Mesenchymal stem cell (in vitro differentiated cells and primary cell): ENCODE measurements around the gene LIMK1.

Experiments
- DNase-seq: peaks from one replicate; pipeline ENCODE4 v3.0.0-alpha.2; 2013
- H2AFZ ChIP-seq: one replicate; pipeline ENCODE4 v1.6.1; 2013; ENCODE audit warnings: low read depth, mild to moderate bottlenecking, control low read depth, inconsistent platforms, low read length, moderate library complexity
- H2AK5ac ChIP-seq: 2 replicates; pipeline ENCODE4 v1.6.1; 2013; ENCODE audit warnings: low read length, moderate library complexity, mild to moderate bottlenecking, inconsistent platforms; ENCODE audit not compliant: severe bottlenecking
- H2BK120ac ChIP-seq: one replicate; pipeline ENCODE4 v1.6.1; 2013; ENCODE audit warnings: low read depth, mild to moderate bottlenecking, inconsistent platforms, low read length, moderate library complexity
- H2BK12ac ChIP-seq, 2 experiments: one replicate each; pipeline ENCODE4 v1.6.1; 2013; ENCODE audit warnings: inconsistent platforms in 2 of 2, low read length in 2 of 2, mild to moderate bottlenecking in 2 of 2, moderate library complexity in 2 of 2, control low read depth in 1 of 2
- H2BK15ac ChIP-seq: one replicate; pipeline ENCODE4 v1.6.1; 2013; ENCODE audit warnings: mild to moderate bottlenecking, low read depth, inconsistent platforms; ENCODE audit not compliant: poor library complexity, severe bottlenecking
- H2BK5ac ChIP-seq: 2 replicates; pipeline ENCODE4 v1.6.1; 2013; ENCODE audit warnings: low read depth, mild to moderate bottlenecking, low read length, control low read depth, inconsistent platforms; ENCODE audit not compliant: poor library complexity, severe bottlenecking
- H3K14ac ChIP-seq, 2 experiments: one replicate each; pipeline ENCODE4 v1.6.1; 2013; ENCODE audit warnings: inconsistent platforms in 2 of 2, low read length in 2 of 2, control low read depth in 1 of 2, mild to moderate bottlenecking in 1 of 2, moderate library complexity in 1 of 2
- H3K18ac ChIP-seq, 2 experiments: one replicate each; pipeline ENCODE4 v1.6.1; 2013; ENCODE audit warnings: inconsistent platforms in 2 of 2, low read length in 2 of 2, control low read depth in 1 of 2, low read depth in 1 of 2, mild to moderate bottlenecking in 1 of 2
- H3K23ac ChIP-seq, 2 experiments: one replicate each; pipeline ENCODE4 v1.6.1; 2013; ENCODE audit warnings: inconsistent platforms in 2 of 2, low read length in 2 of 2, mild to moderate bottlenecking in 2 of 2, moderate library complexity in 2 of 2, control low read depth in 1 of 2
- H3K27ac ChIP-seq: 2 replicates; pipeline ENCODE4 v1.5.1; 2013; ENCODE audit warnings: mild to moderate bottlenecking, moderate library complexity, low read length, control low read depth, inconsistent platforms; ENCODE audit not compliant: poor library complexity, severe bottlenecking
- H3K27me3 ChIP-seq, 2 experiments: 2 replicates each; pipeline versions ENCODE4 v1.6.1 to v1.7.0; 2013; ENCODE audit warnings: low read length in 2 of 2, mild to moderate bottlenecking in 2 of 2, moderate library complexity in 2 of 2, control low read depth in 1 of 2, inconsistent platforms in 1 of 2; ENCODE audit not compliant: control insufficient read depth in 1 of 2, insufficient read depth in 1 of 2
- H3K36me3 ChIP-seq, 2 experiments: 2 replicates each; pipeline versions ENCODE4 v1.6.1 to v1.7.0; 2013; ENCODE audit warnings: low read length in 2 of 2, control low read depth in 1 of 2, inconsistent platforms in 1 of 2, low read depth in 1 of 2, mild to moderate bottlenecking in 1 of 2; ENCODE audit not compliant: insufficient read depth in 2 of 2, control insufficient read depth in 1 of 2
- H3K4ac ChIP-seq, 2 experiments: one replicate each; pipeline ENCODE4 v1.6.1; 2013; ENCODE audit warnings: inconsistent platforms in 2 of 2, low read length in 2 of 2, mild to moderate bottlenecking in 2 of 2, moderate library complexity in 2 of 2, control low read depth in 1 of 2, low read depth in 1 of 2
- H3K4me1 ChIP-seq: 2 replicates; pipeline ENCODE4 v1.6.1; 2013; ENCODE audit warnings: low read depth, low read length, control low read depth; ENCODE audit not compliant: control insufficient read depth, insufficient read depth
- H3K4me2 ChIP-seq: 2 replicates; pipeline ENCODE4 v1.6.1; 2013; ENCODE audit warnings: low read length, mild to moderate bottlenecking, inconsistent platforms; ENCODE audit not compliant: poor library complexity, severe bottlenecking
- H3K4me3 ChIP-seq, 2 experiments: 2 replicates each; pipeline versions ENCODE4 v1.5.1 to v1.7.0; 2013; ENCODE audit warnings: low read length in 2 of 2, mild to moderate bottlenecking in 2 of 2, control low read depth in 1 of 2, low read depth in 1 of 2; ENCODE audit not compliant: insufficient read depth in 1 of 2
- H3K79me1 ChIP-seq: replicated peaks from 2 replicates; pipeline ENCODE4 v1.6.1; 2013; ENCODE audit warnings: mild to moderate bottlenecking, control low read depth, low read length, inconsistent platforms; ENCODE audit not compliant: poor library complexity, severe bottlenecking
- H3K9ac ChIP-seq: 2 replicates; pipeline ENCODE4 v1.7.0; 2013; ENCODE audit warnings: mild to moderate bottlenecking, low read length, moderate library complexity
- H3K9me3 ChIP-seq: 2 replicates; pipeline ENCODE4 v1.7.0; 2013; ENCODE audit warnings: mild to moderate bottlenecking, low read length; ENCODE audit not compliant: control insufficient read depth
- H4K8ac ChIP-seq: one replicate; pipeline ENCODE4 v1.6.1; 2013; ENCODE audit warnings: inconsistent platforms, mild to moderate bottlenecking, low read length, moderate library complexity
- H4K91ac ChIP-seq: one replicate; pipeline ENCODE4 v1.6.1; 2013; ENCODE audit warnings: mild to moderate bottlenecking, low read length, inconsistent platforms
- WGBS: methylation state at CpG from one replicate; pipeline ENCODE4 v1.1.7; 2013; ENCODE audit warnings: mixed read lengths; 5-methylcytosine and 5-hydroxymethylcytosine counted together

LIMK1 gene

DNA sequence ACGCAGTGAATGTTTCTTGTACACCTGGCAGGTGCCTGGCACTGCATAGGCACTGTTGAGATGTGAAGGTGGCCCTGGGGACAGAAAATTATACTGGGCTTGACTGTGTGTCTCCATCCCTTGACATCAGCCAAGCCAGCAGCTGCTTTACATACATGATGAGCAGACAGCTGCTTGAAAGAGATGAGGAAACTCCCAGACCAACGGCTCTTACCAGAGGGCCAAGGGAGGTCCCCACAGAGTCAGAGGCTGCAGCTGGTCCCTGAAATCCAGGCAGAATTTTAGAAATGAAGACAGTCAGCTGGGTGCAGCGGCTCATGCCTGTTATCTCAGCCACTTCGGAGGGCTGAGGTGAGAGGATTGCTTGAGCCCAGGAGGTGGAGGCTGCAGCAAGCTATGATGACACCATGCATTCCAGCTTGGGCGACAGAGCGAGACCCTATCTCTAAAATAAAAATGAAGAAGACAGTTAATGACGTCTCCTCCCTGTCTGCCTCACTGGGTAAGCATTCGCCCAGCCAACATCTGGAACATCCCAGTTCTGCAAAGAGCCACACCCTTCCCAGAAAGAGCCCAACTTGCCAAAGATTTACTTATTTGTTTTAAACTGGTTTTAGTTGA is 17.6 kb downstream of the LIMK1 start:
- no peak overlapping the region for H3K4ac ChIP-seq
- no peak overlapping the region for H3K18ac ChIP-seq
- no peak overlapping the region for H3K14ac ChIP-seq
- H2BK15ac ChIP-seq = no peak overlapping the region
- DNase-seq = no peak
- peak overlapping the region; percentile 48 for H3K9ac ChIP-seq
- no peak overlapping the region for H2AK5ac ChIP-seq
- peaks cover 29% of the 10 kb centered on the region for H3K4me1 ChIP-seq
- no peak overlapping the region for H3K4me2 ChIP-seq
- peak overlapping the region; percentile 70 for H3K27ac ChIP-seq
- no peak overlapping the region for H2BK120ac ChIP-seq
- H2BK5ac ChIP-seq = no peak overlapping the region
- H4K91ac ChIP-seq = no peak overlapping the region
- peaks cover 18% of the 10 kb centered on the region for H3K79me1 ChIP-seq
- H3K23ac ChIP-seq = no peak overlapping the region
- H2BK12ac ChIP-seq = no peak overlapping the region
- H3K9me3 ChIP-seq = peaks cover 13% of the 10 kb centered on the region
- H3K4me3 ChIP-seq = no peak overlapping the region
- peaks cover 43 to 74% of the 10 kb centered on the region in 2 experiments for H3K36me3 ChIP-seq
- 83% methylated on average over 7 of the region's 8 CpGs for WGBS
- H2AFZ ChIP-seq = no peak overlapping the region
- no peak overlapping the region for H4K8ac ChIP-seq
- no peaks in the 10 kb centered on the region for H3K27me3 ChIP-seq

DNA sequence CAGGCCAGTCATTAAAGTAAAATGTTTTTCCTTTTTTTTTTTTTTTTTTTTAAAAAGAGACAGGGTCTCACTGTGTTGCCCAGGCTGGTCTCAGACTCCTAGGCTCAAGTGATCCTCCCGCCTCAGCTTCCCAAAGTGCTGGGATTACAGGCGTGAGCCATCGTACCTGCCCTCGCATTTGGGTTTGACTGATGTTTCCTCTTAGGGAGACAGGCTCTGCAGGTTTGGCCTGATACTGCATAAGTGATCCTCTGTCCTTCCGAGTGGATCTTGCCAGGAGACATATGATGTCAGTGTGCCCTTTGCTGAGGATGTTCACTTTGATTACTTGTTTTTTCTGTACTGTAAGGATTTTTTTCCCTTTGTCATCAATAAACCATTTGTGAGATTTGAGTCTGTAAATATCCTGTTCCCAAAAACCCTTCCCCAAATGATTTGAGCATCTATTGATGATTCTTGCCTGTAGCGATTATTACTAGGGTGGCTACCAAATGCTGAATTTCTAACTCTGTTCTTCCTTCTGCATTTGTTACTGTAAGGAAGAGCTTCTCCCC is 19.7 kb downstream of the LIMK1 start:
- Histone ChIP-seq H2AK5ac (no peak overlapping the region), H3K9me3 (no peaks in the 10 kb centered on the region), H2BK15ac (no peak overlapping the region), H3K4me2 (no peak overlapping the region), H3K18ac (no peak overlapping the region), H3K9ac (no peak overlapping the region), H3K4ac (no peak overlapping the region), H2BK120ac (no peak overlapping the region), H2AFZ (no peak overlapping the region), H3K4me3 (no peak overlapping the region), H3K27ac (no peak overlapping the region), H3K14ac (no peak overlapping the region), H2BK12ac (no peak overlapping the region), H3K23ac (no peak overlapping the region), H2BK5ac (no peak overlapping the region), H3K36me3 (peaks cover 47 to 81% of the 10 kb centered on the region in 2 experiments), H4K91ac (no peak overlapping the region), H3K4me1 (peaks cover 31% of the 10 kb centered on the region), H4K8ac (no peak overlapping the region), H3K79me1 (peaks cover 14% of the 10 kb centered on the region), H3K27me3 (no peaks in the 10 kb centered on the region)
- no peak for DNase-seq
- WGBS = over 99% methylated on average over 6 of the region's 6 CpGs

DNA sequence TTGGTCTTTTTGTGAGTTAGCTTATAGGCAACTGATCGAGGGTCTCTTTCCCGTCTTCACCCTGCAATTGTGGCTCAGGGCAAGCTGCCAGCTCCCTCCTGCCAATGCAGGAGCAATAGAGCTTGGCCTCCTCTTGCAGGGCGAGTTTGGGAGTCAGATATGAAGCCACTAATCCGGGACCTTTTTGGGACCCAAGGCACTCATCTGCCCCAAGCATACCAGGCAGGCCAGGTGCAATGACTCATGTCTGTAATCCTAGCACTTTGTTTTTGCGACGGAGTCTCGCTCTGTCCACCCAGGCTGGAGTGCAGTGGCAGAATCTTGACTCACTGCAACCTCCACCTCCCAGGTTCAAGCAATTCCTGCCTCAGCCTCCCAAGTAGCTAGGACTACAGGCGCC is 21.1 kb downstream of the LIMK1 start:
- H4K91ac ChIP-seq = no peak overlapping the region
- no peak overlapping the region for H3K4me3 ChIP-seq
- H3K4me2 ChIP-seq = no peak overlapping the region
- peaks cover 12% of the 10 kb centered on the region for H3K79me1 ChIP-seq
- no peaks in the 10 kb centered on the region for H3K9me3 ChIP-seq
- peak overlapping the region; percentile 75 for H3K27ac ChIP-seq
- H3K14ac ChIP-seq = no peak overlapping the region
- H2BK120ac ChIP-seq = no peak overlapping the region
- H3K18ac ChIP-seq = no peak overlapping the region
- H3K27me3 ChIP-seq = no peaks in the 10 kb centered on the region
- H2BK15ac ChIP-seq = no peak overlapping the region
- H4K8ac ChIP-seq = no peak overlapping the region
- H2AK5ac ChIP-seq = no peak overlapping the region
- H2BK5ac ChIP-seq = no peak overlapping the region
- WGBS = 87% methylated on average over 8 of the region's 8 CpGs
- H3K4ac ChIP-seq = no peak overlapping the region
- H3K9ac ChIP-seq = no peak overlapping the region
- H3K23ac ChIP-seq = no peak overlapping the region
- H2AFZ ChIP-seq = no peak overlapping the region
- H3K36me3 ChIP-seq = peaks cover 52 to 82% of the 10 kb centered on the region in 2 experiments
- no peak for DNase-seq
- H3K4me1 ChIP-seq = peaks cover 26% of the 10 kb centered on the region
- H2BK12ac ChIP-seq = no peak overlapping the region

DNA sequence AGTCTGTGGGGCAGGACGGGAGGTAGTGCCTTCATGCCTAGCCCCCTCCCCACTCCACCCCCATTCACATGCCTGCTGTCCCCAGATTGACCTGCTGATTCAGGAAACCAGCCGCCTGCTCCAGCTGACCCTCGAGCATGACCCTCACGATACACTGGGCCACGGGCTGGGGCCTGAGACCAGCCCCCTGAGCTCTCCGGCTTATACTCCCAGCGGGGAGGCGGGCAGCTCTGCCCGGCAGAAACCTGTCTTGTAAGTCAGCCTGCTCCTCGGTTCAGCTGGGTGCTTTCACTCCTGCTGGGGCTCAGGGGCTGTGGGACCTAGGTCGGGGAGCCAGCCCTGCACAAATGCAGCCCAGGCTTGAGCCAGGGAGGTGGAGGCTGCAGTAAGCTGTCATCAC is 22.4 kb downstream of the LIMK1 start:
- no peak overlapping the region for H3K4me3 ChIP-seq
- peaks cover 55 to 87% of the 10 kb centered on the region in 2 experiments for H3K36me3 ChIP-seq
- no peak overlapping the region for H3K9ac ChIP-seq
- no peak overlapping the region for H3K27ac ChIP-seq
- no peak overlapping the region for H2BK15ac ChIP-seq
- no peak overlapping the region for H3K4ac ChIP-seq
- H2BK5ac ChIP-seq = no peak overlapping the region
- no peak overlapping the region for H3K14ac ChIP-seq
- peak overlapping the region; percentile 24 for H2AK5ac ChIP-seq
- no peak overlapping the region for H3K18ac ChIP-seq
- no peak overlapping the region for H2BK120ac ChIP-seq
- peaks cover 13% of the 10 kb centered on the region for H3K79me1 ChIP-seq
- 90% methylated on average over 11 of the region's 11 CpGs for WGBS
- H3K4me2 ChIP-seq = no peak overlapping the region
- H2BK12ac ChIP-seq = no peak overlapping the region
- H4K8ac ChIP-seq = no peak overlapping the region
- H2AFZ ChIP-seq = no peak overlapping the region
- H4K91ac ChIP-seq = no peak overlapping the region
- H3K4me1 ChIP-seq = peaks cover 22% of the 10 kb centered on the region
- H3K9me3 ChIP-seq = no peaks in the 10 kb centered on the region
- no peak overlapping the region for H3K23ac ChIP-seq
- DNase-seq = no peak
- H3K27me3 ChIP-seq = no peaks in the 10 kb centered on the region
